T-cell (primary cell): Measurements from ENCODE around the gene RHOB. TPM values are rescaled to one million over a fixed set of nuclear protein-coding genes. Genes with fewer than 3 reads are reported as not detected.

ENCODE experiments used
- ATAC-seq, 4 experiments: fragments of 200-7000 bp in 3 of 4; fragments of 150-1000 bp in 1 of 4; cut with Tn5 transposase; replicated peaks in 1 of 4; 1 replicate in 3 of 4; 2 replicates in 1 of 4; pipeline ENCODE4 v1.10.0; 2021; ENCODE audit warnings: moderate library complexity in 3 of 4, mild to moderate bottlenecking in 2 of 4, moderate number of reproducible peaks in 1 of 4
- CTCF ChIA-PET, 2 donors: fragments of 300-600 bp; sonication (Branson Sonifier 250); formaldehyde crosslinking; loops; one replicate each; lab custom pipeline; 2022; ENCODE audit warnings: antibody characterized with exemption in 2 of 2; lab: Charles Lee
- POLR2A ChIA-PET, 2 donors: fragments of 300-600 bp; sonication (Branson Sonifier 250); formaldehyde crosslinking; loops; one replicate each; lab custom pipeline; 2022; ENCODE audit warnings: antibody characterized with exemption in 2 of 2; lab: Charles Lee
- DNase-seq, 35 experiments: peaks; one replicate each; pipeline versions ENCODE4 v3.0.0 to v3.0.0-alpha.2; 2013 to 2023
- H3K27ac ChIP-seq: one replicate; pipeline ENCODE4 v1.5.1; 2013; ENCODE audit warnings: low read length
- H3K27me3 ChIP-seq, 2 experiments: replicated peaks in 1 of 2; 1 replicate in 1 of 2; 2 replicates in 1 of 2; pipeline versions ENCODE4 v1.6.1 to v1.7.0; 2013; ENCODE audit warnings: low read length in 1 of 2, mixed read lengths in 1 of 2; ENCODE audit not compliant: control insufficient read depth in 2 of 2, insufficient read depth in 2 of 2; ENCODE audit errors: extremely low read depth in 1 of 2
- H3K36me3 ChIP-seq, 2 donors: 1 replicate in 1 of 2; 2 replicates in 1 of 2; pipeline versions ENCODE4 v1.6.1 to v1.7.0; 2013; ENCODE audit warnings: low read length in 1 of 2; ENCODE audit not compliant: control insufficient read depth in 2 of 2, insufficient read depth in 1 of 2; ENCODE audit errors: extremely low read depth in 1 of 2
- H3K4me1 ChIP-seq, 2 experiments: 1 replicate in 1 of 2; 2 replicates in 1 of 2; pipeline versions ENCODE4 v1.6.1 to v1.7.0; 2013; ENCODE audit warnings: low read length in 2 of 2, mixed read lengths in 1 of 2; ENCODE audit not compliant: insufficient read depth in 2 of 2, control insufficient read depth in 1 of 2; ENCODE audit errors: extremely low read depth in 1 of 2
- H3K4me3 ChIP-seq, 2 donors: 1 replicate in 1 of 2; 2 replicates in 1 of 2; pipeline versions ENCODE4 v1.5.1 to v1.7.0; 2013; ENCODE audit warnings: mild to moderate bottlenecking in 2 of 2, low read length in 1 of 2, moderate library complexity in 1 of 2; ENCODE audit not compliant: control insufficient read depth in 1 of 2; ENCODE audit errors: extremely low read depth in 1 of 2
- H3K9me3 ChIP-seq: 2 replicates; pipeline ENCODE4 v1.7.0; 2013
- H3K27ac Mint-ChIP-seq, 2 donors: one replicate each; pipeline ENCODE4 v1.8.0; 2020 to 2021; ENCODE audit warnings: mild to moderate bottlenecking in 2 of 2, mixed read lengths in 2 of 2
- H3K27me3 Mint-ChIP-seq, 2 donors: one replicate each; pipeline ENCODE4 v1.8.0; 2021 to 2022; ENCODE audit warnings: mixed read lengths in 2 of 2
- H3K36me3 Mint-ChIP-seq: one replicate; pipeline ENCODE4 v1.8.0; 2021; ENCODE audit warnings: mixed read lengths
- H3K4me1 Mint-ChIP-seq, 3 donors: one replicate each; pipeline ENCODE4 v1.8.0; 2020 to 2022; ENCODE audit warnings: mixed read lengths in 3 of 3, mild to moderate bottlenecking in 1 of 3
- H3K4me3 Mint-ChIP-seq, 3 donors: one replicate each; pipeline ENCODE4 v1.8.0; 2020 to 2022; ENCODE audit warnings: mild to moderate bottlenecking in 3 of 3, mixed read lengths in 3 of 3, moderate library complexity in 3 of 3
- H3K9me3 Mint-ChIP-seq, 3 donors: one replicate each; pipeline ENCODE4 v1.8.0; 2020 to 2022; ENCODE audit warnings: mixed read lengths in 3 of 3
- WGBS: methylation state at CpG from one replicate; pipeline ENCODE4 v1.1.5; 2013; ENCODE audit warnings: missing lambda C conversion rate; ENCODE audit not compliant: insufficient coverage; 5-methylcytosine and 5-hydroxymethylcytosine counted together
- total RNA-seq, 35 experiments: library from RNA in 6 of 35; stranded (reverse) in 6 of 35; fragments of 120-200 nt in 1 of 35; gene quantifications; one replicate each; pipeline versions ENCODE4 v1.2.1 to v1.2.4 and lab custom pipeline; 2013 to 2026

Gene RHOB
- total RNA-seq, 5 donors from 2014 or later (not counting 1 experiment from before 2014, with no cell fraction given): 11.4 to 42.4 (median 14.7) TPM

- no peak for ATAC-seq
- Mint-ChIP-seq H3K36me3 (no peaks in the 10 kb centered on the region), H3K9me3 (no peaks in the 10 kb centered on the region), H3K27me3 (peaks cover 10 to 14% of the 10 kb centered on the region in 2 donors), H3K4me1 (no peaks in the 10 kb centered on the region), H3K4me3 (no peak overlapping the region), H3K27ac (no peak overlapping the region)
- Histone ChIP-seq H3K27ac (no peak overlapping the region), H3K36me3 (no peaks in the 10 kb centered on the region), H3K9me3 (no peaks in the 10 kb centered on the region), H3K4me3 (no peak overlapping the region), H3K4me1 (no peaks in the 10 kb centered on the region), H3K27me3 (peaks cover 0 to 3% of the 10 kb centered on the region in 2 experiments)
- ChIA-PET POLR2A (interaction anchor here in 1 of 2 donors (1.5 kb wide), 1 partner anchor 8 kb away, joined by 5 read pairs; the partner anchor contains the start of gene RHOB), CTCF (interaction anchor here in 1 of 2 donors (0.6 to 2.3 kb wide), 2 partner anchors 223 to 341 kb away, joined by 6 to 8 read pairs; no protein-coding TSS in a partner anchor)
- no peak for DNase-seq
- WGBS: 73% methylated on average over 2 of the region's 7 CpGs
Measured at GRCh38 chr2:20438334-20439192, 8.3 kb upstream of the RHOB start.

- Histone ChIP-seq H3K9me3 (no peaks in the 10 kb centered on the region), H3K4me3 (no peak overlapping the region), H3K27ac (no peak overlapping the region), H3K4me1 (no peaks in the 10 kb centered on the region), H3K36me3 (no peaks in the 10 kb centered on the region), H3K27me3 (peaks cover 0 to 3% of the 10 kb centered on the region in 2 experiments)
- Mint-ChIP-seq H3K4me1 (no peaks in the 10 kb centered on the region), H3K27me3 (peaks cover 10 to 20% of the 10 kb centered on the region in 2 donors), H3K4me3 (no peak overlapping the region), H3K9me3 (no peaks in the 10 kb centered on the region), H3K27ac (no peak overlapping the region), H3K36me3 (no peaks in the 10 kb centered on the region)
- no peak for ATAC-seq
- DNase-seq: no peak
- WGBS: 80% methylated on average over 2 of the region's 4 CpGs
- POLR2A ChIA-PET: no interaction called here
- CTCF ChIA-PET: interaction anchor here (0.6 to 2.3 kb wide), 3 partner anchors 95 to 440 kb away, joined by 3 to 8 read pairs (median 6); no protein-coding TSS in a partner anchor
Measured at GRCh38 chr2:20439193-20439475, 7.7 kb upstream of the RHOB start.

GRCh38 chr2:20439503-20439902 is 7.4 kb upstream of the RHOB start:
- peaks cover 10 to 21% of the 10 kb centered on the region in 2 donors for H3K27me3 Mint-ChIP-seq
- no peaks in the 10 kb centered on the region for H3K9me3 ChIP-seq
- no peak overlapping the region for H3K27ac ChIP-seq
- H3K4me3 ChIP-seq: no peak overlapping the region
- H3K27me3 ChIP-seq: peaks cover 0 to 3% of the 10 kb centered on the region in 2 experiments
- H3K4me1 ChIP-seq: no peaks in the 10 kb centered on the region
- no peaks in the 10 kb centered on the region for H3K36me3 ChIP-seq
- H3K9me3 Mint-ChIP-seq: no peaks in the 10 kb centered on the region
- POLR2A ChIA-PET: no interaction called here
- 67% methylated on average over 2 of the region's 5 CpGs for WGBS
- ATAC-seq (no peak), DNase-seq (peak in 1 of 35 experiments; percentile 17)
- no peaks in the 10 kb centered on the region for H3K36me3 Mint-ChIP-seq
- CTCF ChIA-PET: interaction anchor here (0.6 to 2.3 kb wide), 3 partner anchors 95 to 440 kb away, joined by 3 to 8 read pairs (median 6); no protein-coding TSS in a partner anchor
- H3K27ac Mint-ChIP-seq: no peak overlapping the region
- H3K4me3 Mint-ChIP-seq: no peak overlapping the region
- no peaks in the 10 kb centered on the region for H3K4me1 Mint-ChIP-seq

GRCh38 chr2:20440001-20440560 is 6.8 kb upstream of the RHOB start:
- CTCF ChIA-PET: interaction anchor here (0.7 to 2.3 kb wide), 2 partner anchors 222 to 439 kb away, joined by 3 to 8 read pairs; no protein-coding TSS in a partner anchor
- WGBS: 100% methylated on average over 1 of the region's 6 CpGs
- Histone ChIP-seq H3K27ac (no peak overlapping the region), H3K4me1 (no peaks in the 10 kb centered on the region), H3K9me3 (no peaks in the 10 kb centered on the region), H3K27me3 (peaks cover 3 to 4% of the 10 kb centered on the region in 2 experiments), H3K4me3 (no peak overlapping the region), H3K36me3 (no peaks in the 10 kb centered on the region)
- Mint-ChIP-seq H3K4me3 (no peak overlapping the region), H3K9me3 (no peaks in the 10 kb centered on the region), H3K27ac (no peak overlapping the region), H3K36me3 (no peaks in the 10 kb centered on the region), H3K4me1 (no peaks in the 10 kb centered on the region), H3K27me3 (peaks cover 10 to 21% of the 10 kb centered on the region in 2 donors)
- POLR2A ChIA-PET: no interaction called here
- no peak for DNase-seq
- ATAC-seq: no peak

GRCh38 chr2:20443276-20443920 is 3.5 kb upstream of the RHOB start:
- H3K36me3 ChIP-seq: no peaks in the 10 kb centered on the region
- DNase-seq (peak in 1 of 35 experiments; percentile 63), ATAC-seq (no peak)
- Mint-ChIP-seq H3K27me3 (peaks cover 6 to 25% of the 10 kb centered on the region in 2 donors), H3K36me3 (no peaks in the 10 kb centered on the region), H3K4me1 (peaks cover 0 to 8% (median 2%) of the 10 kb centered on the region in 3 donors), H3K4me3 (no peak overlapping the region), H3K27ac (no peak overlapping the region), H3K9me3 (no peaks in the 10 kb centered on the region)
- peaks cover 0 to 18% of the 10 kb centered on the region in 2 experiments for H3K4me1 ChIP-seq
- ChIA-PET POLR2A (interaction anchor here in 1 of 2 donors (0.6 kb wide), 1 partner anchor 38 kb away, joined by 8 read pairs; no protein-coding TSS in a partner anchor), CTCF (interaction anchor here (0.6 to 2.3 kb wide), 11 partner anchors 9 to 527 kb away, joined by 3 to 16 read pairs (median 7); no protein-coding TSS in a partner anchor)
- H3K4me3 ChIP-seq: no peak overlapping the region
- peaks cover under 1 to 29% of the 10 kb centered on the region in 2 experiments for H3K27me3 ChIP-seq
- WGBS: 100% methylated on average over 2 of the region's 6 CpGs
- H3K9me3 ChIP-seq: no peaks in the 10 kb centered on the region
- H3K27ac ChIP-seq: no peak overlapping the region
